Psoas muscle (tissue), 7 donors: ENCODE results near the gene PRMT9. TPM values are rescaled to one million over a fixed set of nuclear protein-coding genes. Genes with fewer than 3 reads are reported as not detected.

ENCODE experiments used
- polyA plus RNA-seq, 3 donors: library from polyadenylated mRNA; stranded (reverse); fragments of 200-250 nt; gene quantifications; one replicate each; pipeline ENCODE4 v1.2.3, GENCODE V29; 2013
- total RNA-seq, 4 donors: library from RNA; stranded (reverse); fragmentation: NEBNext Ultra II Directional in 2 of 4; extraction: Animal tissue kit (Norgen Biotek cat#: 25700) in 2 of 4; gene quantifications; one replicate each; pipeline versions ENCODE4 v1.2.1 to v1.2.4, GENCODE V29; 2021 to 2023
- donor health status: healthy with polysubstance abuse.
- donor health status: DM: no; HTN: no; CAD: no; lungs with moderate emphysema.
- donor health status: Bipolar disorder and iron deficiency.
- donor health status: healthy.
- donor health status: DM: no; HTN: no; CAD: no.
- donor health status: DM: no; HTN: no; CAD: no.
- donor health status: DM: yes; HTN: yes; CAD: no.

The PRMT9 gene
- total and polyA plus RNA-seq, 7 donors, result 1.8 to 5.8 (median 4.3) TPM

Other genes with a start within 250 kb of the PRMT9 start
- gene EDNRA, start 203.1 kb downstream of the PRMT9 start, total RNA-seq, result 1 to 10 TPM; 1.8 to 5.8 (median 3.0) TPM
- gene EDNRA, start 203.1 kb downstream of the PRMT9 start, polyA plus RNA-seq, result 1 to 10 TPM in 1 of 3 donors, under 1 TPM in 2; 0.86 to 1.3 (median 0.87) TPM
- gene TMEM184C, start 66.8 kb downstream of the PRMT9 start, total RNA-seq, result 10 to 100 TPM; 16.7 to 23.9 (median 20.0) TPM
- 10 to 100 TPM; 12.3 to 40.4 (median 15.7) TPM for gene TMEM184C, start 66.8 kb downstream of the PRMT9 start, polyA plus RNA-seq
- 10 to 100 TPM; 34.0 to 43.5 (median 37.3) TPM for gene ARHGAP10, start 47.9 kb upstream of the PRMT9 start, total RNA-seq
- gene ARHGAP10, start 47.9 kb upstream of the PRMT9 start, polyA plus RNA-seq, result 10 to 100 TPM; 28.8 to 30.3 (median 28.8) TPM